ENCODE measurements around the gene FEM1C.

FEM1C gene, protein sequence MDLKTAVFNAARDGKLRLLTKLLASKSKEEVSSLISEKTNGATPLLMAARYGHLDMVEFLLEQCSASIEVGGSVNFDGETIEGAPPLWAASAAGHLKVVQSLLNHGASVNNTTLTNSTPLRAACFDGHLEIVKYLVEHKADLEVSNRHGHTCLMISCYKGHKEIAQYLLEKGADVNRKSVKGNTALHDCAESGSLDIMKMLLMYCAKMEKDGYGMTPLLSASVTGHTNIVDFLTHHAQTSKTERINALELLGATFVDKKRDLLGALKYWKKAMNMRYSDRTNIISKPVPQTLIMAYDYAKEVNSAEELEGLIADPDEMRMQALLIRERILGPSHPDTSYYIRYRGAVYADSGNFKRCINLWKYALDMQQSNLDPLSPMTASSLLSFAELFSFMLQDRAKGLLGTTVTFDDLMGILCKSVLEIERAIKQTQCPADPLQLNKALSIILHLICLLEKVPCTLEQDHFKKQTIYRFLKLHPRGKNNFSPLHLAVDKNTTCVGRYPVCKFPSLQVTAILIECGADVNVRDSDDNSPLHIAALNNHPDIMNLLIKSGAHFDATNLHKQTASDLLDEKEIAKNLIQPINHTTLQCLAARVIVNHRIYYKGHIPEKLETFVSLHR

DNA sequence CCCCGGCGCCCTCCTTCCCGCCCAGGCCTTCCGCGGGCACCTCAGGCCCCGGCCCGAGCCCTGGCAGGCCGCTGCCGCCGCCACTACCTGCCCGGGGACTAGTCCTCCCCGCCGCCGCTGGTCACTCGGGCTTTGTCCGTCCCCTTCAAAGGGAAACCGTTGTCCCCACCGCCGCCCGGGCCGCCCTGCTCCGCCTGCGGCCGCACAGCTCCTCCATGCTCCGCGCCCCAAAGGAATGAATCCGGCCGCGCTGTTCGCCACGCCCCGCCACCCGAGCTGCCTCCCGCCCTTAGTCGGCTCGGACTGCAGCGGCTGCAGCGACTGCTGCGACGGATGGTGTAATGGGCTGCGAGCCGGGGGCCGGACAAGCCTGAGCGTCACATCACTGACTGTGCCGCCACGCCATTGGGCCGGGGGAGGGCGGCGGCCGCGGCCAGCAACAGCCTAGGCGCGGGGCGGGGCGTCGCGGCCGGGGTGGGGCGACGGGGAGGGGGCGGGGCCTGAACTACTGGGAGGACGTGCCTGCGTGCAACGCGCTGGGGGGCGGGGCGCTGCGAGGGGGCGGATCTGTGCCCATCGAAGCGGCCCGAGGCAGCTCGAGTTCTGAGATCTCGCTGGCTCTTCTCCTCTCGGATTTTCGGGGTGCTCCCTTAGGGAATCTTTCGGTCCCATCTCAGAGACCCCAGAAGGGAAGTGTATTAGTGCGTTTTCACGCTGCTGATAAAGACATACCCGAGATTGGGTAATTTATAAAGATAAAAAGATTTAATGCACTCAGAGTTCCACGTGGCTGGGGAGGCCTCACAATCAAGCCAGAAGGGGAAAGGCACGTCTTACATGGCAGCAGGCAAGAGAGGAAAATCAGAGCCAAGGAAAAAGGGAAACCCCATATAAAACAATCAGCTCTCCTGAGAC, at the start of gene FEM1C:
Gene FEM1C (minus strand): TSS at position 340 of the 915 bp plus-strand sequence. CDS start 1,282 bp downstream, outside the sequence.
- peak; percentile 64 to 99 (median 96) for DNase-seq

DNA sequence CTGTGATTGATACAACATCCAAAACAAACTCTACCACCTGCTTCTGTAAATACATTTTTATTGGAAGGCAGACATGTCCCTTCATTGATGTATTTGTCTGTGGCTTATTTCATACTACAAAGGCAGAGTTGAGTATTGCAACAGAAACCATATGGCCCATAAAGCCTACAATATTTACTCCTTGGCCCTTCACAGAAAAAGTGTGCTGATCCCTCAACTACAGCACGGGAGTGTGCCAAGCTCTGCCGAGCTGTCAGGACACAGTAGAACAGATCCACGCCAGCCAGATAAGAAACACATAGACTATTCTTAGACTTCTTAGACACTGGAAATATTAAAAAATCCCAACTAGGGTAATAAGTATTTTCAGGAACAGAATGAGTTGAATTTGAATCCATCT, 44.5 kb upstream of the FEM1C start:
- DNase-seq = no peak

DNA sequence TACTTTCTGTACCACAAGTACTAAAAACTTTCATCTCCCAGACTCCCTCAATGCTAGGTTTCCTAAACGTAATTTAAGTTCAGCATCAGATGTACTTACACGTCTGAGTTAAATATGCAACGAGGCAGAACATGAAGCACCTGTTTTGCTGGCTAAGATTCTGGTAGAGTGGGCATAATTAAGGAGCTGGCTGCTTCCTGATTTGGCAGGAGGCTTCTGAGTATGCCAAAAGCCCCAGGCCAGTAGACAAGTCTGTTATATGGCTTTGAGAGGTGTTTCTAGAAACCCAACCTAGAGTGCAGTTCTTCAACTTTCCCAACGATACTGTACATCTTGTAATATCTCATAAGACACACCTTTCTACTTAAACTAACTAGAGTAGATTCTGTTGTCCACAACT, 44.1 kb upstream of the FEM1C start:
- no peak for DNase-seq

DNA sequence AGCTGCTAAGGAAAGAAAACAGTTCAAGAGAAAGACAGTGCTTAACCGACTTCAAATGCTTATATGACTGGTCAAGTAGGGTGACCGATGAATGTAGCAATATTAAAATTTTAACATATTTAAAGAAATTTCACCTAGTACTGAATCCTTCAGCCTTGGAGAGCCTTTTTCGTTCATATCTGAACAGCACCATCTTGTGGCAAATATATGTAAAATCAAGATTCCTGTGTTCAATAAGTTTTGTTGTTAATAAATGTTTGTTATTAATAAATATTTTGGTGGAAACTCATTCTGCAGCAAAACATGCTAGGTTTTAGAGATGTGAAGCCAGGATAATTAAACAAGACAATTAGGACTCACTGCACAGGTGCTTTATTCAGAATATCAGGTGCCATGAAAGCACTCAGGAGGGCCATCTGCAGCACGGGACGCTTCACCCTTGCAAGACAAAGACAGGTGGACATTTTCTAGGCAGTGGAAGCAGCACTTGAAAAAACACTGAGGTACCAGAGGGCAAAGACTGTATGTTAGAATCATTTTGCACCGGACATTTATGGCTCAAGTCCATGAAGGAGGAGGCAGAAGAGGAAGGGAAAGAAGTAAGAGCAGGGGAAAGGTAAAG, 42.1 kb upstream of the FEM1C start:
- no peak for DNase-seq

DNA sequence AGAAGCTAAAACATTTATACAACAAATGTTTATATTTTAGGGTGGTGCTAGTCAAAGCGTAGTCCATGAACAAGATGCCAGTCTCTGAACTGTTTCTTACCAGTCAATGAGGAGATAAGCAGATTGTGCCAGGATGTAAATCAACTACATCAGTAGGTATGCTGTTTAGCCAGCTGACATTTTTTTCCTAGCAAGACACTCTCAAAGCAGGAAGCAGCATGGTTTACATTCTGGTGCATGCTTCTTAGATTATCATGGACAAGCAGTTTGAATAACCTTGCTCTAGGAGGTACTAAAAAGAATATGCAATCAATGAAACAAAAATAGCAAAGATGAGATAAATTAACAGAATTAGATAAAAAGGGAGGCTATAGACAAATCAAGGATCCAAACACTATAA, 40.7 kb upstream of the FEM1C start:
- no peak for DNase-seq

DNA sequence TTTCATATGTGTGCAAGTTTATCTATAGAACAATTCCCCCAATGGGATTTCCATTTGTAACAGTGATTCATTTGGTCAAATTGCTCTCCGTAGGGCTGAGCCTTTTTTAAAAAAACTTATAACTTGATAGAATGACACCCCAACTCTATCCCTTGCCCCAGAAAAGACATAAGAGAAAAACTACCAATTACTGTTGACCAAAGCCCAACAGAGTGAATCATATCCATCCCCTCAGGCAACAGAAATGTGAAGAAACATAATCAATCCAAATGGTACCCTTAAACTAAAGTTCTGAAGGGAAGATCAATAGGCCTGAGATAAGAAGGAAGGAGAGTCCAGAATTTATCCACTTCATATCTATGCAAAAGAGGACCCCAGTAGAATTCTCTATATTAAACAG, 39.9 kb upstream of the FEM1C start:
- no peak for DNase-seq

DNA sequence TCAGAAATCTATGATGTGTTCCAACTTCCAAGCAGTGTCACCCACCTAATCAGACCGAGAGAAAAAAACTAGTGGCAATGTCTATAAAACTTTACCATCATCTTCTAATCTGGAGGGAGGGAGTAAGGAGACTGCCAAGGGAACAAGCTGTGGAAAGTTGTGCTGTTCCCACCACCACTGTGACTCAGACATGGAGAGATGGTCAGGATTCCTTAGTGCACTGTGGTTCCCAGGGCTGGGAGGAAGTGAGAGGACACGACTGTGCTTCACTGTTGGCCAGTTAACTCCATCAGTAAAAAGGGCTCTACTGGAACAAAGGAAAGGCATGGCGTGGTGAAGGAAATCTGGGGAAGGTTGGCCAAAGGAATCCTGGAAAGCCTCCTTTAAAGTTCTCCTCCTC, 38.9 kb upstream of the FEM1C start:
- no peak for DNase-seq

DNA sequence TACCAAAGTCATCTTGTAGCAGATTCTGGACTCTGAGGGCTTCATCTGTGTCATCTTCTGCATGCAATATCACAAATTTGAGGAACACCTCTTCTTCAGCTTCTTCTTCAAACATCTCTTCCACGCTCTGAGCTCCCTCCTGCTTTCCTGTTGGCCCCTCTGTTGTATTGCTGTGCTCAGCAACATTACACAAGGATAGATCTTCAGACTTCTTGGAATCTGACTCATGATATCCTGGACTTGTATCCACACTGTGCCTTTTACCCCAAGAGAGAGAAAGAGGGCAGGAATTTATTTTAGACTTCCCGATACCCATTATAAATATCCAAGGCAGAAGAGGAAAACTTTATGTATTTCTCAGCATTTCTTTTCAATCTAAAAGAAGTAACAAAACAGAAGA, 36.4 kb upstream of the FEM1C start:
- no peak for DNase-seq

DNA sequence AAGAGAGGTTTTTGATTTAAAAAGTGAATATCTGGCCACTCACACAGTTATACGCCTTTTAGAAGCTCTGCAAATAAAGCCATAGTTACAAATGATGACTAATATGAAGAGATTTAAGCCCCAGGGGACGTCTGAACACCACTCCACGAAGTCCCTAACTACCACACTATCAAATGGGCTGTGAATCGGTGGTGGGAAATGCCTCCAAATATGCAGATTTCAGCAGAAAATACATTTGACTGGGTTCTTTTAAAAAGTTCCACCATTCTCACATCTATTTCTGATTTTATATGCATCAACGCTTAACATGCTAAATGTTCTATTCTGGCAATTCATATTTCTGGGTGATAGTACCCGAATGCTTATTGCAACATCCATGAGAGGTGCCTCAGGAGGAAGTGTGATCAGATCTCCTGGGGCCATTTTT, 35.2 kb upstream of the FEM1C start:
- DNase-seq = no peak

DNA sequence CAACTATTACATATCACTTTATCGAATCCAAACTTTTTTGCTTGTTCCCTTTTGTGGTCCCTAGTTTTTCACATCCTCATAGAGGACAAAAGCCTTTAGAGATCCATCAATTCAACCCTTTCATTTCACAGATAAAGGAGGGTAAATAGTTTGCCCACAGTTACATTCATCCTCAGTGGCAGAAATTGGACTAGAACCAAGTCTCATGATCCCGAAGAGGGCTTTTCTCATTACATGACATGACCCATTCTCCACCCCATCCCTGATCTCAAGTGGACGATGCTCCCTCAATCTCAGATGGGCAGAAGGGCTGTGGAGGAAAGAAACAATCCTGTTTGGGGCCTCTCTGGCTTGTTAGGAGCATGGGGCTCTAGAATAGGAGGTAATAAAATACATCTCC, 34.6 kb upstream of the FEM1C start:
- peak in 6 of 56 donors; percentile 1 to 49 (median 21) for DNase-seq

DNA sequence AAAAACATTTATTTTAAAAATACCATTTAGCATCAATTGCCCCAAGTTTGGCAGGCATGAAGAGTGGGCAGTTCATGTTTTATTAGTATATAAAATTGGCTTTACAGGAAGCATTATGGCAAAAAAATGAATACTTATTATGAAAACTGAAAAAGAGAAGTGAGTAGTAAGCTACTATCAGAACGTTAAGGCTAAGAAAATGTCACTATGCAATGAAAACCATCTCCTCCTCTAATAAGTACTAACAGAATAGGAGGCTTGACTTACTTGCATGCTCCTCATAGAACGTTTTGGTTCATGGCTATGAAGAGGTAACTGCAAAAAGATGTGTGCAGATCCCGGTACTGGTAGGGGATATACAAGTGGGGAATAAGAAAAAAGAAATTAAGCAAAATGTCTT, 34.1 kb upstream of the FEM1C start:
- DNase-seq = no peak

DNA sequence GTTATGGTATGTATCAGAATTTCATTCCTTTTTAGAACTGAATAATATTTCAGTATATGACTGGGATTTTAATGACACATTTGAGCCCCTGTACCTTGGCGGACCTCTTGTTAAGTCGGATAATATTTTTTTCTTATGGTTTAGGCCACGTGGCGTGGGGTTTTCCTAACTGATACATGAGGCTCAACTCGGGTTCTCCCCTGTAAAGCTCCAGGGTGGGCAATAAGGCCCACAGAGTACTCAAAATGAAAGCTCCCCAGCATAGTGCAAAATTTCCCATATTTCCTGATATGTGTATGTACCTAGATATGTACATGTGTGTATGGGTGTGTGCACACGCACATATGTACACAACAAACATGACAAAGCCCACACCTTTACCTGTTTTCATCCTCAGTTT, 33.2 kb upstream of the FEM1C start:
- DNase-seq = no peak

DNA sequence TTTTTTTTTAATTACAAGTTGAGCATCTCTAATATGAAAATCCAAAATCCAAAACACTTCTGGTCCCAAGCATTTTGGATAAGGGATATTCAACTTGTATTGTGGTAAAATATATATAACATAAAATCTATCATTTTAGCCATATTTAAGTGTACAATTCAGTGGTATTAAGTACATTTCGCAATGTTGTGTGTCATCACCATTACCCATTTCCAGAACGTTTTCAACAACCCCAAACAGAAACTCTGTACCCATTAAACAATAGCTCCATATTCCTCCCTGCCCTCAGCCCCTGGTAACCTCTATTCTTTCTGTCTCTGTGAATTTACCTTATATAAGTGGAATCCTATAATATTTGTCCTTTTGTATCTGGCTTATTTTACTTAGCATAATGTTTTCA, 32.8 kb upstream of the FEM1C start:
- no peak for DNase-seq

DNA sequence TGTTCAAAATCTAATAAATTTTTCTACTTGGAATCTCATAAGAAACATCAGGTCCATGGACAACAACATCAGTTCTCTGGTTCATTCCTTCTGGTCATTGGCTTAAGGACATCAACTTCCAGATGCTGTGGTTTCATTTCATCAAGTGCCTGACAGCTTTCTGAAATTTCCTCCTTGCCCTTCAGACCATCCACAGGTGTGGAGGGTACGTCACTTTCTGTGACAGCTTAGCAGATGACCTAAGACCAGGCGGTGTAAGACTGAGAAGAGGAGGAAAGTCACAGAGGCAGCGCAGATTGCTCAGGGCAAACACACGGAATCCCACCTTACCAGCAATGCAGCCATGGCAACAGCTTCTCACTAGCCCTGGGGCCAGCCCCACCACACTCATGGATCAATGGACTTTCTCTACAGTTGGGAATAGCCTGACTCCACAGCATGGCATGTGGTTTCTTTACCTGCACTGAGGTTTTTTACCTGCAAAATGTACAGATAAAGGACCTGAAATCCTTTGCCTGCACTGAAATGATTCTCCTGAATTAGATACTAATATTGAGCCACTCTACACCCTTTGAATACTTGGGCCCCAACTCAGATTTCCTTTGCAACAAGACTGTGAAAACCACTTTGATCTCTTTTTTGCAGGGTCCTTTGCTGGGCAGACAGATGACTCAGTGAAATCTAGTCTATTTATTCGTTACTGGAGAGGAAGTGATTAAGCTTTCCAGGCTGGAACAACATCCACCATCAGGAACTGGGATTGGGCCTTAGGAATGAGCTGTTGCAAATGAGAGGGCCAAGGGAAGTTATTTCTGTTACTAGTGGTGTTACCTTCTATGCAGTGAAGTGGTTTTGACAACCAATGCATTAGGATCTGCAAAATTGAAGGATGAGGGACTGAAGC, 30.8 kb upstream of the FEM1C start:
- no peak for DNase-seq

DNA sequence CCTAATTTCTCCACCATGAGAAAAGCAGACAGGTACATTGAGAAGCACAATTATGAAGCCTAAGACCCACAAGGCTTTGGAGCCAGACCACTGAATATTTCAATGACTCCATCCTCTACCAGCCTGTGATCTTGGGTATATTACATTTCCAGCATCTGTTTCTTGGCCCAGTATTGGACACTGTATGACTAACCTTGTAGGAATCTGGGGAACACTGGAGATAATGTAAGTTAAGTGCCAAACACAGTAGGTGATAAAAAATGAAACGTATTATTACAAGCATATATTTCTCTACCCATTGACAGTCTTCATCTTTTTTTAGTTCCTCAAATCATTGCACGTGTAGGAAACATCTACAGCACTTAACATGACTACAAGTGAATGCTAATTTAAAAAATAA, 28.6 kb upstream of the FEM1C start:
- DNase-seq = no peak

DNA sequence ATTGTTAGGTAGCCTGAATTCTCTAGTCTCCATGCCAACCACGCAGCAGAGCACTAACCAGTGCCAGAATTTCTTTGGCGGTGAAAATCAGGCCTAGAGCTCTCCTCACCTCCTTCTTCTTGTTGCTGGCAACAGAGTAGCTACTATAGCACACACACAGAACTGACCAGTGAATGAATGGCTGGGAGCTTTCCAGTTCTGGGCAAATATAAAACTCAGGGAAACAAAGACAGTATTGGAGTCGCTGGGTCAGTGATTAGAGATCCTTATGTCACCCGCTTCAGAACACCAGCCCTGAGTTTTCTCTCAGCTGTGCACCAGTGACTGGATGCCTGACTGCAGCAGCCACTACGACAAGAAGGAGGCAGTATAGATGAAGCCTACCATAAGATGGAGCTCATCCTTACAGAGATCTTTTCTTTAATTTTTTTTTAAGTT, 26.9 kb upstream of the FEM1C start:
- peak in 54 of 56 donors; percentile 4 to 94 (median 70) for DNase-seq

DNA sequence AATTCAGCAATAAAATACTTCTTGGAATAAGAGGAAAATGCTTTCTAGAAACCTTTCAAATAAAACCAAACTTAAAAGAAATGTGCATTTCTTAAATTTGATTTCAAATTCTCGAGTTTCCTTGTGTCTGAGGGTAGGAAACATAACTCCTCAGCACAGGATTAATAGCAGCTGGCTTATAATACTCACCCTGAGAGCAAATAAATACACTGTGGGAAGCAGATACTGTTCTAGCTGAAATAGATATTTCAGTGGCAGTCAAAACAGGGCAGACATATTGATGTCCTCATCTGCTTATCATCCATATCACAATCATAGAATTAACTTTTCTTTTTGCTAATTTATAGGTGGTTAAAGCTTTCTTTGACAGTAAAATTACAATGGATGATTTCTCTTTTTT, 24.1 kb upstream of the FEM1C start:
- no peak for DNase-seq

DNA sequence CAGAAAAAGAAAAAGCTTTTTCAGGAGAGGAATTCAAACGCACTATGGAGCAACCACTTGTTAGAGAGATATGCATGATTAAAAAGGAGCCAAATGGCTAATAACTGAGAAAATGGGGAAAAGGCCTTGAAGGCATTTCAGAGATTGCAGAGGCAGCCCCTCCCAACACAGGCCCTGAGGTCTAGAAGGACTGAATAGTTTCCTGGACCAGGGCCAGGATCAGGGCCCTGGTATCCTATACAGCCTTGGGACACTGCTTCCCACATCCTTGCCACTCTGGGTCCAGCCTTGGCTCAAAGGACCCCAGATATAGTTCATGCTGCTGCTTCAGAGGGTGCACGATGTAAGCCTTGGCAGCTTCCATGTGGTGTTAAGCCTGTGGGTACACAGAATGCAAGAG, 20.7 kb upstream of the FEM1C start:
- no peak for DNase-seq

DNA sequence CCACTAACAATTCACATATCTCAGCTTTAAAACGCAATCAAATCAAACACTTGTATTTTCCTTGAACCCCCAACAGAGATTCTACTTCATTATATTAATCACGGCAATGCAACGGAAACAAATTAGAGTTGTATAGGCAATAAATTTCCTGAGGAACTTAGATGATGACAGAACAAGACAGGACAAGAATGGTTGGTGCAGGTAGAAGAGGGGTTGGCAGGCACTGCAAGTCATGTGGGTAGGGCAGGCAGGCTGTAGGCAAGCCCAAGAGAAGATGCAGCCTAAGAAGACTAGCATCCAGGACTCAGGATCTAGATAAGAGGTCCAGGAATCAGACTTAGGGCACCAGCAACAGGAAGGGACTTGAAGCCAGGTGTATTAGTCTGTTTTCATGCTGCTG, 16.6 kb upstream of the FEM1C start:
- no peak for DNase-seq

DNA sequence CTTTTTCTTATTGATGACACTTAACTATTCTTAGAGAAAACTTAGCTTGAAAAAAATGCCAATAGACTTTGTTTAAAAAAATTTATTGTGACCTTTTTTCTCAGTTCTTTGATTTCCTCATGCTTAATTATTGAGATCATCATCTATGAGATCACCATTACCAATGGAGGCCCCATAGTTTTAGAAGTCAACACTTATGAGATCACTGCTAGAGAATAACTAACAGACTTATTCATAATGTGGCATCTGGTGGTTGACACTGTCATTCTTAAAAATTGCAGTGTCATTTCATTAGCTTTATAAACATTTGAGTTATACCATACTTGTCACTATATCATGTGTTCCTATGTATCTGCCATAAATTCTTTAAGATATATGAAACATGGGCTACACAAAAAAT, 14.9 kb upstream of the FEM1C start:
- DNase-seq = no peak

Data from amygdala (tissue), 56 donors.